ENCODE data around the gene NAT8L. TPM values are rescaled to one million over a fixed set of nuclear protein-coding genes. Genes with fewer than 3 reads are reported as not detected.

Gene NAT8L
- total RNA-seq, 2 experiments from 2014 or later, result 0.07 TPM; not detected in 1

GRCh38 chr4:2041239-2042130 is 17.6 kb upstream of the NAT8L start:
- peak; percentile 88 for DNase-seq
- peaks cover 4% of the 10 kb centered on the region for H3K4me1 Mint-ChIP-seq
- H3K27me3 Mint-ChIP-seq, result peaks cover 28% of the 10 kb centered on the region
- no peaks in the 10 kb centered on the region for H3K9me3 Mint-ChIP-seq
- H3K4me3 Mint-ChIP-seq, result peak overlapping the region; percentile 76
- ChIA-PET CTCF (interaction anchor here (1.2 kb wide), 1 partner anchor 11 kb away, joined by 3 read pairs; no protein-coding TSS in a partner anchor), POLR2A (no interaction called here)
- no peak overlapping the region for H3K27ac Mint-ChIP-seq
- H3K36me3 Mint-ChIP-seq (ENCODE audit: low read depth), result peaks cover 1% of the 10 kb centered on the region

GRCh38 chr4:2042204-2042946 is 16.8 kb upstream of the NAT8L start:
- ChIA-PET POLR2A (no interaction called here), CTCF (no interaction called here)
- H3K9me3 Mint-ChIP-seq, result no peaks in the 10 kb centered on the region
- H3K27ac Mint-ChIP-seq, result peak overlapping the region; percentile 25
- H3K4me1 Mint-ChIP-seq, result peaks cover 4% of the 10 kb centered on the region
- H3K27me3 Mint-ChIP-seq, result peaks cover 21% of the 10 kb centered on the region
- H3K4me3 Mint-ChIP-seq, result peak overlapping the region; percentile 76
- H3K36me3 Mint-ChIP-seq (ENCODE audit: low read depth), result peaks cover 1% of the 10 kb centered on the region
- DNase-seq, result peak; percentile 37

GRCh38 chr4:2042947-2043395 is 16.2 kb upstream of the NAT8L start:
- no peak for DNase-seq
- Mint-ChIP-seq H3K4me1 (peaks cover 4% of the 10 kb centered on the region), H3K9me3 (no peaks in the 10 kb centered on the region), H3K36me3 (ENCODE audit: low read depth) (peaks cover 1% of the 10 kb centered on the region), H3K27me3 (peaks cover 21% of the 10 kb centered on the region), H3K4me3 (peak overlapping the region; percentile 71), H3K27ac (peak overlapping the region; percentile 25)
- ChIA-PET POLR2A (no interaction called here), CTCF (interaction anchor here (1.0 to 1.9 kb wide), 2 partner anchors 13 to 177 kb away, joined by 3 to 7 read pairs; no protein-coding TSS in a partner anchor)

GRCh38 chr4:2043396-2044118 is 15.6 kb upstream of the NAT8L start:
- POLR2A ChIA-PET, result no interaction called here
- CTCF ChIA-PET, result interaction anchor here (1.0 to 1.9 kb wide), 2 partner anchors 13 to 176 kb away, joined by 3 to 7 read pairs; no protein-coding TSS in a partner anchor
- Mint-ChIP-seq H3K36me3 (ENCODE audit: low read depth) (peaks cover 1% of the 10 kb centered on the region), H3K27me3 (peaks cover 19% of the 10 kb centered on the region), H3K9me3 (no peaks in the 10 kb centered on the region), H3K27ac (no peak overlapping the region), H3K4me1 (peaks cover 4% of the 10 kb centered on the region), H3K4me3 (no peak overlapping the region)
- no peak for DNase-seq

GRCh38 chr4:2044119-2044485 is 15.0 kb upstream of the NAT8L start:
- peaks cover 4% of the 10 kb centered on the region for H3K4me1 Mint-ChIP-seq
- CTCF ChIA-PET, result interaction anchor here (0.6 to 1.9 kb wide), 2 partner anchors 12 to 1108 kb away, joined by 3 to 7 read pairs; no protein-coding TSS in a partner anchor
- peaks cover 1% of the 10 kb centered on the region for H3K36me3 Mint-ChIP-seq (ENCODE audit: low read depth)
- peaks cover 14% of the 10 kb centered on the region for H3K27me3 Mint-ChIP-seq
- no peaks in the 10 kb centered on the region for H3K9me3 Mint-ChIP-seq
- no peak overlapping the region for H3K4me3 Mint-ChIP-seq
- no peak overlapping the region for H3K27ac Mint-ChIP-seq
- no peak for DNase-seq
- POLR2A ChIA-PET, result no interaction called here

GRCh38 chr4:2044542-2045517 is 14.3 kb upstream of the NAT8L start:
- ChIA-PET CTCF (interaction anchor here (0.6 to 1.9 kb wide), 2 partner anchors 11 to 1107 kb away, joined by 3 to 7 read pairs; no protein-coding TSS in a partner anchor), POLR2A (no interaction called here)
- DNase-seq, result no peak
- Mint-ChIP-seq H3K4me1 (peaks cover 3% of the 10 kb centered on the region), H3K27ac (no peak overlapping the region), H3K4me3 (no peak overlapping the region), H3K36me3 (ENCODE audit: low read depth) (peaks cover 1% of the 10 kb centered on the region), H3K27me3 (peaks cover 9% of the 10 kb centered on the region), H3K9me3 (no peaks in the 10 kb centered on the region)

- Mint-ChIP-seq H3K9me3 (no peaks in the 10 kb centered on the region), H3K27me3 (peaks cover 5% of the 10 kb centered on the region), H3K36me3 (ENCODE audit: low read depth) (peaks cover 1% of the 10 kb centered on the region), H3K4me1 (peaks cover 2% of the 10 kb centered on the region), H3K27ac (no peak overlapping the region), H3K4me3 (no peak overlapping the region)
- no peak for DNase-seq
- CTCF ChIA-PET, result no interaction called here
- POLR2A ChIA-PET, result no interaction called here
Measured at GRCh38 chr4:2045518-2045951, 13.6 kb upstream of the NAT8L start.

- Mint-ChIP-seq H3K9me3 (no peaks in the 10 kb centered on the region), H3K4me1 (peaks cover 2% of the 10 kb centered on the region), H3K27ac (no peak overlapping the region), H3K36me3 (ENCODE audit: low read depth) (peaks cover 1% of the 10 kb centered on the region), H3K4me3 (no peak overlapping the region), H3K27me3 (peaks cover 10% of the 10 kb centered on the region)
- DNase-seq, result no peak
- ChIA-PET CTCF (no interaction called here), POLR2A (no interaction called here)
Measured at GRCh38 chr4:2046031-2046961, 12.8 kb upstream of the NAT8L start.

- Mint-ChIP-seq H3K4me1 (no peaks in the 10 kb centered on the region), H3K36me3 (ENCODE audit: low read depth) (no peaks in the 10 kb centered on the region), H3K27me3 (peaks cover 13% of the 10 kb centered on the region), H3K4me3 (no peak overlapping the region), H3K9me3 (no peaks in the 10 kb centered on the region), H3K27ac (no peak overlapping the region)
- ChIA-PET POLR2A (no interaction called here), CTCF (no interaction called here)
- DNase-seq, result no peak
Measured at GRCh38 chr4:2047031-2047660, 12.0 kb upstream of the NAT8L start.

- H3K27ac Mint-ChIP-seq, result no peak overlapping the region
- H3K9me3 Mint-ChIP-seq, result no peaks in the 10 kb centered on the region
- H3K36me3 Mint-ChIP-seq (ENCODE audit: low read depth), result no peaks in the 10 kb centered on the region
- CTCF ChIA-PET, result interaction anchor here (1.0 kb wide), 1 partner anchor 12 kb away, joined by 3 read pairs; the partner anchor contains the start of gene NAT8L
- no peak overlapping the region for H3K4me3 Mint-ChIP-seq
- POLR2A ChIA-PET, result no interaction called here
- DNase-seq, result no peak
- no peaks in the 10 kb centered on the region for H3K4me1 Mint-ChIP-seq
- H3K27me3 Mint-ChIP-seq, result peaks cover 15% of the 10 kb centered on the region
Measured at GRCh38 chr4:2047781-2048581, 11.1 kb upstream of the NAT8L start.
